Fibroblast of skin of abdomen (primary cell): ENCODE results near the gene FBXL17. TPM values are rescaled to one million over a fixed set of nuclear protein-coding genes. Genes with fewer than 3 reads are reported as not detected.
"Not testable (repeated sequence)": the region's sequence is repeated elsewhere in the genome, so short reads cannot be mapped to it uniquely, and the experiment has no call there.

Experiments
- DNase-seq: peaks from one replicate; pipeline ENCODE4 v3.0.0-alpha.2; 2013
- polyA plus RNA-seq, 2 experiments: library from polyadenylated mRNA; unstranded; fragments of 120-200 nt; gene quantifications; one replicate each; pipeline ENCODE4 v1.2.1, GENCODE V29; 2013; ENCODE audit not compliant: insufficient read length in 2 of 2

Gene FBXL17
- 10.4 TPM for polyA plus RNA-seq (2013, experiment 1 of 2; ENCODE audit: insufficient read length)
- polyA plus RNA-seq (2013, experiment 2 of 2; ENCODE audit: insufficient read length): 9.9 TPM

DNA sequence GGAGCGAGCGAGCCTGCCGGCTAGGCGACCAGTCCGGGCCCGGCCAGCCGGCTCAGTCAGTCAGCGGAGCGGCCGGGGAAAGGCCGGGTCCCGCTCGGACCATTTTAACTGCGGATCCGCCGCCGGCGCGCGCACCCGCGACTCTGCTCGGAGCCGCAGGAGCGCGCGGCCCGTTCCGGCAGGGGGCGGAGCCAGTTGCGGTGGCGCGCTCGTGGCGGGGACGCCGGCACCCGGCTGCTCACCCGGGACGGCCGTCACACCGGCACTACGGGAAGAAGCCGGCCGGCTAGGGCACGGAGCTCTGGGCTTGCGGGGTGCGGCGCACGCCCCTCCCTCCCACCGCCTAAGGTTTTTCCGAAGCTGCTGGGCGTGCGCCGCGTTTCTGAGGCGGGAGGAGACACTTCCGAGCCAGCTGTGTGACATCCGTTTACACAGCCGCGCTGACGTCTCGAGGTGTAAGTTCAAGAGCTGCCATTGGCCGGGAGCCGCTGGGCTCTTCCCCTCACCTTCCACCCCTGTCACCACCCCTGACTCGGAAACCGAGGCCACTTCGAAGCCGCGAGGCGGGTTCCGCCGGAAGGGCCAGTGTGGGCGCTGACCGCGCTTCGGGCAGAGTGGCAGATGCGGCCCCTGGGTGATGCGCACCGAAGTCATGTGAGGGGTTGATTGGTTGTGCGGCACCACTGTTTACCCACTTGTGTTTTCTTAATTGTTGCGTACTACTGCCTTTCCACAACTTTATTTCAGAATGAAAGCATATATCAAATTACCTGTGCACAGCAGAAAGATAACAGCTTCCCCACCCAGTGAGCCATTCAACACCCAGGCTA is at the start of gene FBXL17:
Gene FBXL17, minus strand, starts transcription at position 145 of the 830 bp plus-strand sequence.
- DNase-seq: peak; percentile 88

DNA sequence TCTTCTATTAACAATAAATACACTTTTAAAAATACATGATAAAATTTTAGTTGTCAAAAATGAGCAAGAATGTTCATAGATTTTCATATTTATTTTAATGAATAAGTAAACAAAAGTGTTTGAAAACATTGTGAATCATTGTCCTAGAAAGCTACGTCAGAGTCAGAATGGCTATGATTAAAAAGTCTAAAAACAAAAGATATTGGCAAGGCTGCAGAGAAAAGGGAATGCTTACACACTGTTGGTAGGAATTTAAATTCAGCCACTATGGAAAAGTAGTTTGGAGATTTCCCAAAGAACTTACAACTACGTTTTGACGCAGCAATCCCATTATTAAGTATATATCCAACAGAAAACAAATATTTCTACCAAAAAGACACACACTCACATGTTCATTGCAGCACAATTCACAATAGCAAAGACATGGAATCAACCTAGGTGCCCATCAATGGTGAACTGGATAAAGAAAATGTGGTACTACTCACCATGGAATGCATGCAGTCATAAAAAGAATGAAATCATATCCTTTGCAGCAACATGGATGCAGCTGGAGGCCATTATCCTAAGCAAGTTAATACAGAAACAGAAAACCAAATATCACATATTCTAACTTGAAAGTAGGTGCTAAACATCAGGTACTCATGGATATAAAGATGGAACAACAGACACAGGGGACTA is 49.2 kb upstream of the FBXL17 start:
- peak; percentile 44 for DNase-seq

DNA sequence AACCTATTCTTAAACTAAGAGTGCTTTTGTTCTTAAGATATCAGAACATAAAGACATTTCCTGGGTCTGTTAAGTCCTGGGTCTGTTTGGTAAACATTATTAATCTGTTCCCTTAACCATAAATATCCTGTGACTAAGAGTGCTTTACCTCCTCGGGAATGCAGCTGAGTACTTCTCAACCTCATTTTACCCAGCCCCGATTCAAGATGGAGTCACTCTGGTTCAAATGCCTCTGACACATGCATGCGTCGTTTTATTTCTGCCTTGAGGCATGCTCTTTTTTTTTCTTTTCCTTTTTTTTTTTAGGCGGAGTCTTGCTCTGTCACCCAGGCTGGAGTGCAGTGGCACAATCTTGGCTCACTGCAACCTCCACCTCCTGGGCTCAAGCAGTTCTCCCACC is 39.8 kb upstream of the FBXL17 start:
- no peak for DNase-seq

GRCh38 chr5:108420755-108421154 is 38.9 kb upstream of the FBXL17 start:
- no peak for DNase-seq

DNA sequence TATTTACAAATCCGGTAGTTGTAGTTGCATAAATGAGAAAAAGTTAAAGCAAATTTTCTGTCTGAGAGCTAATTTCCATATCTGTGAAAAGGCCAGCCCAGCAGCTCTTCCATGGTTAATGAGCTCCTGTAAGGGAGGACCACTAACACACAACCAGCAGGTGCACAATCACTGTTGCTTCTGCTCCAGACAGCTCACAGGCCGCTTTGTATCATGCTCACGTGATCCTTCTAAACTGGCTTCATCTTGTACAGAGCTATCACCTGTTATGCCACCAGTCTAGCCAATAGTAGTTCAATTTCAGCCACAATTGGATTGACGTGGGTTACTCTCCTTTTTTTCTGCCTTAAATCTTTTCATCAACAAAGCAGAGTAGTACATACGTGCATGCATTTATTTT is 38.3 kb upstream of the FBXL17 start:
- no peak for DNase-seq

- no peak for DNase-seq
Observed at GRCh38 chr5:108418197-108418596, 36.3 kb upstream of the FBXL17 start.

DNA sequence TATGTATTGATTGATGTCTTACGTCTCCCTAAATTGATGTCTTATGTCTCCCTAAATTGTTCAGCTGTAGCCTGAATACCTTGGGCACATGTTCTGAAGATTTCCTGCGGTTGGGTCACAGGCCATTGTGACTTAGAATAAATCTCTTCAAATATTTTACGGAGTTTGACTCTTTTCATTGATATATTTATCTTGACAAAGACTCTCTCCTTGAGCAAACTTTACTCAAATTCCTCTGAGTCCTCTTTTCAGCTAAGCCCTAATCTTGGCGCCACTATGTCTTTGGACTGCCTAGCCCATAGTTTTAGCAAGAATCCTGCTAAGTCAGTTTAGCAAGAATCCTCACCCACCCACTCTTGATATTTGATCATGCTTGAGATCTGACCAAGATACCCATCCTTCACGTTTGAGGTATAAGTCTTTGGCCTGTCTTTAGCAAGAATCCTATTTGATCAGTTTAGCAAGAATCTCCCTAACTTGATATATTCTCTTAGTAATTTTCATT is 35.3 kb upstream of the FBXL17 start:
- no peak for DNase-seq

GRCh38 chr5:108415726-108416125 is 33.8 kb upstream of the FBXL17 start:
- DNase-seq: no peak

- no peak for DNase-seq
Observed at GRCh38 chr5:108409786-108410185, 27.9 kb upstream of the FBXL17 start.

DNA sequence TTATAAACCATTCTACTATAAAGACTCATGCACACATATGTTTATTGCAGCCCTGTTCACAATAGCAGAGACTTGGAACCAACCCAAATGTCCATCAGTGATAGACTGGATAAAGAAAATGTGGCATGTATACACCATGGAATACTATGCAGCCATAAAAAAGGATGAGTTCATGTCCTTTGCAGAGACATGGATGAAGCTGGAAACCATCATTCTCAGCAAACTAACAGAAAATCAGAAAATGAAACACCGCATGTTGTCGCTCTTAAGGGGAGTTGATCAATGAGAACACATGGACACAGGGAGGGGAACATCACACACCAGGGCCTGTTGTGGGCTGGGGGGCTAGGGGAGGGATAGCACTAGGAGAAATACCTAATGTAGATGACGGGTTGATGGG is 23.3 kb upstream of the FBXL17 start:
- not testable (repeated sequence) for DNase-seq

DNA sequence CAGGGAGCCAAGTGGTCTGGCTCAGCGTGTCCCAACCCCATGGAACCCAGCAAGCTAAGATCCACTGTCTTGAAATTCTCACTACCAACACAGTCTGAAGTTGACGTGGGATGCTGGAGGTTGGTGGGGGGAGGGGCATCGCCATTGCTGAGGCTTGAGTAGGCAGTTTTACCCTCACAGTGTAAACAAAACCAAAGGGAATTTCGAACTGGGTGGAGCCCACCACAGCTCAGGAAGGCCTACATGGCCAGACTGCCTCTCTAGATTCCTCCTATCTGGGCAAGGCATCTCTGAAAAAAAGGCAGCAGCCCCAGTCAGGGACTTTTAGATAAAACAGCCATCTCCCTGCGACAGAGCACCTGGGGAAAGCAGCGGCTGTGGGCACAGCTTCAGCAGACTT is 17.1 kb upstream of the FBXL17 start:
- no peak for DNase-seq

DNA sequence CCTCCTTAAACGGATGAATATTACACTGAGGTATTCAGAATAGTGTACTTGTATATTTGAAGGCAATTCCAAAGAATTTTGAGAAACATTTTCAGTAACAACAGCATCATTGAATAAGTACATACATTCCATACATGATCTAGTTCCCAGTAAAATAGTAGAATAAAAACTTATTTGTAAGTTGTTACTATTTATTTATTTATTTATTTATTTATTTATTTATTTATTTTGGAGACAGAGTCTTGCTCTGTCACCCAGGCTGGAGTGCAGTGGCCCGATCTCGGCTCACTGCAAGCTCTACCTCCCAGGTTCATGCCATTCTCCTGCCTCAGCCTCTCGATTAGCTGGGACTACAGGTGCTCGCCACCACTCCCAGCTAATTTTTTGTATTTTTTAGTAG is 14.9 kb upstream of the FBXL17 start:
- not testable (repeated sequence) for DNase-seq

DNA sequence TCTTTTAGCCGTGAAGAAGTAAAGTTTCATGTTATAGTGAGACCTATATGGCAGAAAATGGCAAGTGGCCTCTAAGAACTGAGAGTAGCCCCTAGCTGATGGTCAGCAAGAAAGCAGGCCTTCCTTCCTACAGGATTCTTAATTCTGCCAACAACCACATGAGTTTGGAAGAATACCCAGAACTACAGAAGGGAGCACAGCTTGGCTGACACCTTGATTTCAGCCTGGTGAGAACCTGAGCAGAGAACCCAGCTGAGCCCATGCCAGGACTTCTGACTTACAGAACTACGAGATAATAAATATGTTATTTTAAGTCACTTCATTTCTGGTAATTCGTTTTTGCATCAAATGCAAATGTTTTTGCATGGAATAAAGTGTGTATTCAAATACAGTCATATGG is 5.9 kb upstream of the FBXL17 start:
- DNase-seq: no peak

DNA sequence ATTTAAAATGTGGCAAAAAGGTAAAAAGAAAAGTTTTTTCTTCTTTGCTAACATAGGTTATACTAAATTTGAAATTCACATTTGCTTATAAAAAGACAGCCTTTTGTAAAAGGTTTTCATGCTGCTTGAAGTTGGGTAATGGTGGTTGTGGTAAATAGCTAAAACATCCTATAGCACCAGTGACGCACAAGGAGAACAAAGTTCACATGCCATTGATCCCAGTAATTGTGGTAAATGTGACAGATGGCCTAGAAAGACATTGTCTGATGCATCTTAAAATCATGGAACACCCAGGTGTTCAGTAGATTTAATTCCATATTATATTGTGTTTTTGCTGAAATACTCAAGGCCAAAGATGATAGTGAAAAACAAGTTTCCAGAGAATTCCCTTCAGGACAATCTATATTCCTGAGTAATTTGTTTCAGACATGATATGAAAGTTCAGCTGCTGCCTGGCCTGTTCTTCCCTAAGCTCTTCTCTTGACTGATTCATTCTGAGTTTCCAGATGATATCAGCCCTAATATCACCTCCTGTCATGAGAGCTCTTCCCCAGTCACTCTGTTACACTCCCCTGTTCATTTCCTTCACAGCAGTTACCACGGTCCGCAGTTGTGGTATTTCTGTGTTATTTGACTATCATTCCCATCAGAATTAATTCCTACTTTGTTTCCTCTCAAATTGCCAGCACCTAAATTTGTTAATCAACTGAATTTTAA is 4.6 kb upstream of the FBXL17 start:
- peak; percentile 76 for DNase-seq

DNA sequence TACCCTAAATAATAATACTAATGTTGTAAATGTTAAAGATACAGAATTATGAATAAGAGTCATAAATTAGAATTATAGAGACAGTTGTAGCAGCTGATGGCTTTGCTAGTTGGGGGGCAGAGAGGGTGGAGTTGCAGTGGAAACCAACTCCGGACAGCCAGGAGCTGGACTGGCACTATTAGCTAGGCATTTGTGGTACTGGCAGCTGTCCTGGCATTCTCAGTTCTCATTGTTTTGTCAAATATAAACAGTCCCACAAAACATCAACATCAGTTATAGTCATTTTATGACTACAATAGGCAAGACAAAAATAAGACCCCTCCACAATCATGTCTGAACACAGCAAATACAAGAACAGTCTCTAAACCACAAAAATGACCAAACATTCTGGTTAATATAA is 2.8 kb upstream of the FBXL17 start:
- DNase-seq: no peak

DNA sequence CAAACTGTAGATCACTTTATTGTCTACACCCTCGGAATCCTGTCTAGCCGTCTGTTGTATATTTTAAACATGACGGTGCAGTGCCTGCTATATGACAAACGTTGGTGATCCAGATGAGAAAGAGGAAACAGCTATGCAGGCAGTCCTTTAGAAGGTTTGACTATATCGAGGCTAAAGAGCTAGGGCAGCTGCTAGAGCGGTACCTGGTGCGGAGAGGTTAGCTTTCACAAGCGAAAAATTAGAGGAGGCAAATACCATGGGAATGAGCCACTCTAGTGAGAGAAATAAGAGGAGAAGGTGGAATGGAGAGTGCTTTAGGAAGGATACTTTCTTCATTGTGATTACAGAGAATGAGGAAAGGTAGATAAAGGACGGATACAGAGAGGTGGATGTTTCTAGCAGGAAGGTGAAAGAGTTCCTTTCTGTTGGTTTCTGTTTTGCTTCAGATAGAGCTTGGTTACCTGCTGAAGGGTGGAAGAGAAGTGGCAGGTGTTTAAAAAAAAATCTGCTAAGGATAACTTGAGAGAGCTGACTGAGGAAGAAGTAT is 959 bp upstream of the FBXL17 start:
- peak; percentile 28 for DNase-seq

DNA sequence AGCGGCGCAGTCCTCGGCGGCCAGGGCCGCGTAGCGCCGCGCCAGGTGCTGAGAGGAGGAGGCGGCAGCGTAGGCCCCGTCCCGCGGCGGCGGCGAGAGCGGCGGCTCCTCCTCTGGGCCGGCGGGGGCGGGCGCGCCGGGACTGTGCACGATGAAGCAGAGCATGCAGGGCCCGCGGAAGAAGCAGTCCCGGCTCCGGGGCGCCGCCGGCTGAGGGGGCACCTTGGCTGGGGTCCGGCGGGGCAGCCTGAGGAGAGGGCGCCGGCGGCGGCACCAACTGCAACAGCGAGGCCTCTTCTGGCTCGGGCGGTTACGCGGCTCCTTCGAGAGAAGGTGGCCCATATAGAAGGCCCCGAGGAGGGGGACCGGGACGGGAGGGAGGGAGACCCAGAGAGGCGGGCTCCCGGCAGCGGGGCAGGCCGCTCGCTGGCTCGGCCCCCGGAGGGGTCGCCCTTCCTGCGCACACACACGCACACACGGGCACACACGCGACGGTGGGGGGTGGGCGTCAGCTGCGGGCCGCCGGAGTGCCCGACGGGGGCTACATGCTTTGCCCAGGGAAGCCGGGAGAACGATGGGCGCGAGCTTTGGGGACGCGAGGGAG is 446 bp downstream of the FBXL17 start:
- peak; percentile 75 for DNase-seq

DNA sequence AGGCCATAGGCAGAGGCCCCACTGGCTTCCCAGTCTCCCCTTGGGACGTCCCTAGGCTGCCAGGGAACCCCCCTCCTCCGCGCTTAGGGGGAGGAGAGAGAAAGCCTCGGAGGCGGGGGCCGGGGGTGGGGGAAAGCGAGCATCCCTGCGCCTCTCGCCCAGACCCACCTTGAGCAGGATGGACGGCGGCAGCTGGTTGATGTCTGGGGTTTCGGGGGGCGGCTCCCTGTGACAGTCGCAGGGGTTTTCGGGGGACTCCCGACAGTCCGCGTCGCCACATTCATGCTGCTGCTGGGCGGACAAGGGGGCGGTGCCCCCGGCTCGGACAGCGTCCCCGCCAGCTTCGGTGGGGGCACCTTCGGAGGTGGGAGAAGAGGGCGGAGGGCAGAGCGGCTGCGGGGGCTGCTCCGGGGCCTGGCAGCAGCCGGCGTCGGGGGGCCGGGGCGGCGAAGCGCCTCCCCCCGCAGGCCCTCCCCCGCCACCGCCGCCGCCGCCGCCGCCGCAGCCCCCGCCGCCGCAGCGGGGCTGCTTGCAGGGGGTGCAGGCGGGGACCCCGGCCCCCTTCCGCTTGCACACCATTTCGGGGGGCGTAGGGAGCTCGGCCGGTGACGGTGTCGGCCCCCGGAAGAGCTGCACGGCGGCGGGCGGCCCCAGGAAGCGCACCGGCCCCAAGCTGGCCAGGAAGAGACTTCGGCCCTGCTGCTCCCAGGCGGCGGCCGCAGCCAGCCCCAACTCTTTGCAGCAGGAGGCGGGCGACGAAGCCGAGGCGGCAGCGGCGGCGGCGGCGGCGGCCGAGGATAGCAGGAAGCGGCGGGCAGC is 1.2 kb downstream of the FBXL17 start:
- DNase-seq: peak; percentile 16

DNA sequence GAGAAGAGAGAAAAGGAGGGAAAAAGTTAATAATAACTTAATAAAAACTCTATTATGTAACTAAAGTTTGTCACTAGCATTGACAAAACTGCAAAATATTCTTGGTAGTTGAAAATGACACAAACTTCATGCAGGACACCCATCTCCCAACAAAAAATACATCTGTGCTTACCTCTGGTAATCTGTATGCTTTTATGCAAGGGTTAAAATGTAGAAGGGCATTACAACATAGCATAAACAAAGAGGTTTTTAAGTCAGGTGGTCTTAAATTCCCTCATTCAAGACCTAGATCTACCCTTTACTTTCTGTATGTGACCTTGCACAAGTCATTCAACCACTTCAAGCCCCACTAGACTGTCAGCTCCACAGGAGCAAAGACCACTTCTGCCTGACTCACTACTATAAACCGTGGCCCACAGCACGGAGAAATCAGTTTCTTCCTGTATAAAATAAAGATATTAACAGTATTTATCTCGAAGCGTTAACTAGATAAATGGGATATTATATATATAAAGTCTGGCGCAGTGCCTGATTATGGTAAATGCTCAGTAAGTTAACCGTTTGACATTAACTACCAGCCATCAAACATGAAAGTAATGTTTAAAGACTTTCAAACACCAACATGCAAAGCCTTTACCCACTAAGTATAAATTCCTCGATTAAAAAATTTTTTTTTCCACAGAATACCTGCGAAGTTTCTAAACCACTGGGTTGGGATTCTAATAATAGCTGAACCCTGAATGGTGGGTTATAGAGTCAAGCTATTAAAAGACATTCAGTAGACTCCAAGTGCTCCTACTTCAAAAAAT is 2.0 kb downstream of the FBXL17 start:
- DNase-seq: no peak

GRCh38 chr5:108375768-108376167 is 6.1 kb downstream of the FBXL17 start:
- DNase-seq: no peak

- no peak for DNase-seq
Observed at GRCh38 chr5:108373426-108373825, 8.5 kb downstream of the FBXL17 start.
